NCI-H226 (cell line): ENCODE results near the gene SLC16A9.

Source experiments
- DNase-seq: peaks from one replicate; pipeline ENCODE4 v3.0.0-alpha.2; 2015

The SLC16A9 gene

GRCh38 chr10:59718257-59718656 is 8.6 kb upstream of the SLC16A9 start:
- DNase-seq = no peak

GRCh38 chr10:59713196-59713821 is 3.7 kb upstream of the SLC16A9 start:
- DNase-seq = no peak

- DNase-seq = no peak
Measured at GRCh38 chr10:59711871-59712494, 2.3 kb upstream of the SLC16A9 start.

GRCh38 chr10:59708816-59709394 is 745 bp downstream of the SLC16A9 start:
- DNase-seq = peak; percentile 11

GRCh38 chr10:59706851-59707797 is 2.5 kb downstream of the SLC16A9 start:
- DNase-seq = no peak

- DNase-seq = no peak
Measured at GRCh38 chr10:59705931-59706330, 3.7 kb downstream of the SLC16A9 start.

- DNase-seq = no peak
Measured at GRCh38 chr10:59704630-59705029, 5.0 kb downstream of the SLC16A9 start.

- no peak for DNase-seq
Measured at GRCh38 chr10:59702347-59702746, 7.3 kb downstream of the SLC16A9 start.

- DNase-seq = no peak
Measured at GRCh38 chr10:59700709-59701108, 8.9 kb downstream of the SLC16A9 start.

GRCh38 chr10:59698326-59698725 is 11.3 kb downstream of the SLC16A9 start:
- no peak for DNase-seq

GRCh38 chr10:59695637-59696036 is 14.0 kb downstream of the SLC16A9 start:
- DNase-seq = no peak

- no peak for DNase-seq
Measured at GRCh38 chr10:59694936-59695335, 14.7 kb downstream of the SLC16A9 start.

- DNase-seq = no peak
Measured at GRCh38 chr10:59692113-59692512, 17.5 kb downstream of the SLC16A9 start.

GRCh38 chr10:59688921-59689351 is 20.7 kb downstream of the SLC16A9 start:
- DNase-seq = no peak

GRCh38 chr10:59687657-59688056 is 22.0 kb downstream of the SLC16A9 start:
- DNase-seq = no peak

GRCh38 chr10:59684006-59684405 is 25.6 kb downstream of the SLC16A9 start:
- no peak for DNase-seq

GRCh38 chr10:59682986-59683937 is 26.4 kb downstream of the SLC16A9 start:
- DNase-seq = no peak

- no peak for DNase-seq
Measured at GRCh38 chr10:59680199-59680598, 29.5 kb downstream of the SLC16A9 start.

GRCh38 chr10:59678884-59679301 is 30.8 kb downstream of the SLC16A9 start:
- DNase-seq = peak; percentile 92

- DNase-seq = no peak
Measured at GRCh38 chr10:59677253-59677831, 32.3 kb downstream of the SLC16A9 start.

- DNase-seq = no peak
Measured at GRCh38 chr10:59675812-59676211, 33.8 kb downstream of the SLC16A9 start.
